K562 (cell line): Measurements from ENCODE around the gene NINJ2. TPM values are rescaled to one million over a fixed set of nuclear protein-coding genes. Genes with fewer than 3 reads are reported as not detected.

Experiments
- ATAC-seq: fragments of 200-7000 bp; cut with Tn5 transposase; 3 replicates; pipeline ENCODE4 v1.9.1; 2020; ENCODE audit warnings: moderate library complexity
- BruUV-seq: library from RNA; stranded (reverse); fragments of 400-500 nt; replicated peaks from 2 replicates; lab custom pipeline; 2021; lab: Mats Ljungman, UMichigan
- CTCF ChIA-PET: fragments of 300-600 bp; formaldehyde crosslinking; extraction: SDS; loops from one replicate; lab custom pipeline; 2021; ENCODE audit warnings: low intra/inter-chr PET ratio; lab: Yijun Ruan, JAX
- POLR2A ChIA-PET: fragments of 300-600, 350-650 bp; sonication (Branson Sonifier 250); formaldehyde crosslinking; extraction: SDS; loops from one replicate; lab custom pipeline; 2021; ENCODE audit warnings: antibody characterized with exemption, inconsistent platforms; lab: Yijun Ruan, JAX
- DNase-seq, 4 experiments: peaks; one replicate each; pipeline versions ENCODE4 v3.0.0 to v3.0.0-alpha.2; 2011 to 2018; ENCODE audit warnings: low spot score in 3 of 4, mixed read lengths in 3 of 4; ENCODE audit errors: extremely low read depth in 1 of 4
- FAIRE-seq: peaks from 2 replicates; lab custom pipeline; 2011; peaks lifted over from hg19 to GRCh38; lab: Jason Lieb, UNC
- H2AFZ ChIP-seq: 2 replicates; pipeline ENCODE4 v1.6.0; 2011; ENCODE audit warnings: low read depth, low read length, control low read depth, inconsistent platforms
- H3K27ac ChIP-seq: fragments of 200-600 bp; 3 replicates; pipeline ENCODE4 v1.8.0; 2011; ENCODE audit warnings: low read depth, mild to moderate bottlenecking, control low read depth, inconsistent platforms, low read length, moderate library complexity, mixed read lengths; ENCODE audit errors: extremely low read depth
- H3K27me3 ChIP-seq, 2 experiments: fragments of 300-600 bp in 1 of 2; 2 replicates in 1 of 2; 3 replicates in 1 of 2; pipeline versions ENCODE4 v1.6.0 to v1.8.0; 2011; ENCODE audit warnings: inconsistent platforms in 2 of 2, low read length in 2 of 2, mild to moderate bottlenecking in 1 of 2, mixed read lengths in 1 of 2, moderate library complexity in 1 of 2; ENCODE audit not compliant: control insufficient read depth in 2 of 2, insufficient read depth in 2 of 2
- H3K36me3 ChIP-seq: fragments of 300-600 bp; 3 replicates; pipeline ENCODE4 v1.8.0; 2011; ENCODE audit warnings: mild to moderate bottlenecking, low read length, inconsistent platforms; ENCODE audit not compliant: control insufficient read depth, insufficient read depth
- H3K4me1 ChIP-seq, 2 experiments: fragments of 200-600 bp in 1 of 2; replicated peaks in 1 of 2; 2 replicates in 1 of 2; 3 replicates in 1 of 2; pipeline versions ENCODE4 v1.5.1 to v1.8.0; 2011; ENCODE audit warnings: inconsistent platforms in 2 of 2, low read length in 2 of 2, mild to moderate bottlenecking in 1 of 2, mixed read lengths in 1 of 2, moderate library complexity in 1 of 2; ENCODE audit not compliant: control insufficient read depth in 2 of 2, insufficient read depth in 2 of 2
- H3K4me2 ChIP-seq: 2 replicates; pipeline ENCODE4 v1.6.1; 2011; ENCODE audit warnings: low read length, control low read depth, inconsistent platforms, mixed read lengths; ENCODE audit not compliant: insufficient read depth
- H3K4me3 ChIP-seq: fragments of 200-600 bp; sonication (generic), shearing (Covaris generic); 2 replicates; pipeline ENCODE4 v1.5.1; 2016; ENCODE audit warnings: control low read depth, inconsistent platforms
- H3K79me2 ChIP-seq: fragments of 200-600 bp; 3 replicates; pipeline ENCODE4 v1.8.0; 2011; ENCODE audit warnings: low read length, inconsistent platforms; ENCODE audit not compliant: control insufficient read depth, insufficient read depth
- H3K9ac ChIP-seq, 2 experiments: 2 replicates each; pipeline versions ENCODE4 v1.6.0 to v1.6.1; 2011; ENCODE audit warnings: low read depth in 2 of 2, low read length in 2 of 2, control low read depth in 1 of 2, inconsistent platforms in 1 of 2, mild to moderate bottlenecking in 1 of 2, mixed read lengths in 1 of 2; ENCODE audit not compliant: insufficient read depth in 1 of 2
- H3K9me1 ChIP-seq: one replicate; pipeline ENCODE4 v1.6.0; 2011; ENCODE audit warnings: inconsistent platforms, mild to moderate bottlenecking, low read length, moderate library complexity; ENCODE audit not compliant: control insufficient read depth, insufficient read depth
- H3K9me3 ChIP-seq: replicated peaks from 2 replicates; pipeline ENCODE4 v1.5.1; 2011; ENCODE audit warnings: low read depth, low read length, inconsistent platforms; ENCODE audit not compliant: control insufficient read depth, insufficient read depth
- H4K20me1 ChIP-seq: replicated peaks from 2 replicates; pipeline ENCODE4 v1.6.1; 2011; ENCODE audit warnings: low read length, inconsistent platforms, mixed read lengths; ENCODE audit not compliant: control insufficient read depth, insufficient read depth
- DPF2 ChIP-seq: fragments of 450-650 bp; IDR thresholded peaks from 2 replicates; pipeline ENCODE4 v1.6.1; 2016
- KDM1A ChIP-seq, 2 experiments: fragments of 450-650 bp; IDR thresholded peaks; 2 replicates each; pipeline ENCODE4 v1.6.1; 2016; ENCODE audit warnings: mild to moderate bottlenecking in 2 of 2
- PKNOX1 ChIP-seq: fragments of 450-650 bp; IDR thresholded peaks from 2 replicates; pipeline ENCODE4 v1.6.1; 2016
- PTBP1 ChIP-seq: fragments of 200-400 bp; formaldehyde crosslinking; IDR thresholded peaks from 2 replicates; pipeline ENCODE4 v1.6.1; 2017; ENCODE audit warnings: low read depth, low read length
- SUPT5H ChIP-seq: fragments of 450-650 bp; IDR thresholded peaks from 2 replicates; pipeline ENCODE4 v1.6.1; 2016
- TSC22D4 ChIP-seq: fragments of 450-650 bp; IDR thresholded peaks from 2 replicates; pipeline ENCODE4 v1.6.1; 2016; ENCODE audit warnings: missing genetic modification characterization, missing biosample characterization, control low read depth
- ZNF12 ChIP-seq: sonication (generic); formaldehyde crosslinking; IDR thresholded peaks from 2 replicates; pipeline ENCODE4 v1.4.0; 2020; ENCODE audit warnings: mild to moderate bottlenecking, missing genetic modification reagents
- WGBS: fragments of 100-300 bp; shearing (Covaris generic); methylation state at CpG from one replicate; pipeline ENCODE4 v1.1.6; 2016; ENCODE audit warnings: low coverage, mixed read lengths; ENCODE audit not compliant: insufficient coverage; ENCODE audit errors: missing lambda C conversion rate; 5-methylcytosine and 5-hydroxymethylcytosine counted together
- in situ Hi-C: fragments of 300-500 bp; cut with MboI; formaldehyde crosslinking; loops from 4 replicates; pipeline ENCODE4 v1.15.0; 2018; ENCODE audit warnings: inconsistent platforms, mixed read lengths
- intact Hi-C: fragments of 100-400 bp; cut with micrococcal nuclease; formaldehyde crosslinking; loops from 2 replicates; pipeline ENCODE4 v1.14.2; 2022
- polyA plus RNA-seq, 8 experiments: library from polyadenylated mRNA; depleted of rRNA in 4 of 8; stranded (reverse) in 5 of 8; unstranded in 3 of 8; fragments of >200 nt; fragmentation: Nextera tagmentation in 2 of 8; fragmentation: Illumina TruSeq in 1 of 8; extraction: Ambion mirVana in 2 of 8; extraction: Trizol in 1 of 8; gene quantifications; 2 replicates each; pipeline versions ENCODE4 v1.2.1 to v1.2.3, GENCODE V29; 2011 to 2014; ENCODE audit warnings: inconsistent platforms in 1 of 8, missing spikeins in 1 of 8
- total RNA-seq, 7 experiments: library from RNA; depleted of rRNA in 6 of 7; stranded (reverse); fragments of >200 nt in 6 of 7; fragmentation: Illumina TruSeq in 2 of 7; extraction: Trizol in 2 of 7; gene quantifications; 2 replicates each; pipeline versions ENCODE4 v1.2.1 to v1.2.3, GENCODE V29; 2011 to 2021; ENCODE audit warnings: low replicate concordance in 1 of 7

The NINJ2 gene
- total and polyA plus RNA-seq, 9 of the 15 experiments (the other 6 are each of a cell fraction or from before 2014, with no cell fraction given) = 2.6 to 16.0 (median 4.5) TPM

GRCh38 chr12:661720-662486 is 1.3 kb downstream of the NINJ2 start:
- Histone ChIP-seq H3K36me3 (no peaks in the 10 kb centered on the region), H3K4me3 (no peak overlapping the region), H3K9ac (no peak overlapping the region), H3K27ac (no peak overlapping the region), H3K9me3 (no peaks in the 10 kb centered on the region), H3K27me3 (no peaks in the 10 kb centered on the region), H3K79me2 (no peaks in the 10 kb centered on the region), H2AFZ (no peak overlapping the region), H4K20me1 (no peaks in the 10 kb centered on the region), H3K4me1 (peaks cover 8 to 16% of the 10 kb centered on the region in 2 experiments; a peak in 4 of 5 replicates), H3K9me1 (no peaks in the 10 kb centered on the region), H3K4me2 (no peak overlapping the region; the same call in 1 of the 2 replicates)
- CTCF ChIA-PET = no interaction called here
- 65% methylated on average over 9 of the region's 11 CpGs for WGBS
- ATAC-seq (no peak; the same call in 2 of the 3 replicates), FAIRE-seq (peak; percentile 29), DNase-seq (peak in 1 of 4 experiments; percentile 1)
- in situ Hi-C loops = no loop called here
- peak; percentile 36 for TF ChIP-seq PKNOX1
- no peak for TF ChIP-seq DPF2
- TF ChIP-seq TSC22D4 = no peak
- TF ChIP-seq PTBP1 = no peak
- TF ChIP-seq ZNF12 (CRISPR knock-in tag) = no peak
- TF ChIP-seq KDM1A (IDR thresholded peaks at IDR 0.05) = no peak
- no peak for TF ChIP-seq SUPT5H
- BruUV-seq = no TSS peak
- POLR2A ChIA-PET = interaction anchor here (0.6 kb wide), 1 partner anchor 104 kb away, joined by 3 read pairs; no protein-coding TSS in a partner anchor
- intact Hi-C loops = no loop called here
